Measurements from ENCODE around the gene TMPRSS7.
A peak's percentile ranks its signal among the peaks of the same experiment; 100 is the strongest.
"Not testable (repeated sequence)": the region's sequence is repeated elsewhere in the genome, so short reads cannot be mapped to it uniquely, and the experiment has no call there.

TMPRSS7 gene

GRCh38 chr3:112059497-112059896 lies 25.0 kb downstream of the TMPRSS7 start:
- DNase-seq (ENCODE audit: low spot score) = no peak

- DNase-seq (ENCODE audit: low spot score) = no peak
These were observed 26.6 kb downstream of the TMPRSS7 start for GRCh38 chr3:112061152-112061551.

- not testable (repeated sequence) for DNase-seq (ENCODE audit: low spot score)
These were observed 38.0 kb downstream of the TMPRSS7 start for GRCh38 chr3:112072387-112073060.

GRCh38 chr3:112074006-112074405 lies 39.5 kb downstream of the TMPRSS7 start:
- peak; percentile 22 for DNase-seq (ENCODE audit: low spot score)

- DNase-seq (ENCODE audit: low spot score) = peak; percentile 94
These were observed 40.3 kb downstream of the TMPRSS7 start for GRCh38 chr3:112074616-112075497.

- no peak for DNase-seq (ENCODE audit: low spot score)
These were observed 43.9 kb downstream of the TMPRSS7 start for GRCh38 chr3:112078125-112079083.

GRCh38 chr3:112083239-112083638 lies 48.7 kb downstream of the TMPRSS7 start:
- no peak for DNase-seq (ENCODE audit: low spot score)

- peak; percentile 69 for DNase-seq (ENCODE audit: low spot score)
These were observed 50.6 kb downstream of the TMPRSS7 start for GRCh38 chr3:112084980-112085705.

- DNase-seq (ENCODE audit: low spot score) = no peak
These were observed 51.2 kb downstream of the TMPRSS7 start for GRCh38 chr3:112085735-112086075.

GRCh38 chr3:112086076-112086854 lies 51.7 kb downstream of the TMPRSS7 start, which contains the start of gene C3orf52:
C3orf52 (plus strand) TSS chr3:112086389; CDS start chr3:112086408, 19 bp downstream.
- DNase-seq (ENCODE audit: low spot score) = peak; percentile 91

- peak; percentile 37 for DNase-seq (ENCODE audit: low spot score)
These were observed 52.5 kb downstream of the TMPRSS7 start for GRCh38 chr3:112086875-112087524.

GRCh38 chr3:112087746-112088145 lies 53.2 kb downstream of the TMPRSS7 start:
- DNase-seq (ENCODE audit: low spot score) = no peak

- no peak for DNase-seq (ENCODE audit: low spot score)
These were observed 54.4 kb downstream of the TMPRSS7 start for GRCh38 chr3:112088944-112089343.

- DNase-seq (ENCODE audit: low spot score) = peak; percentile 30
These were observed 55.7 kb downstream of the TMPRSS7 start for GRCh38 chr3:112089956-112090886.

- no peak for DNase-seq (ENCODE audit: low spot score)
These were observed 56.5 kb downstream of the TMPRSS7 start for GRCh38 chr3:112090887-112091586.

- no peak for DNase-seq (ENCODE audit: low spot score)
These were observed 58.1 kb downstream of the TMPRSS7 start for GRCh38 chr3:112092496-112093179.

GRCh38 chr3:112093180-112093522 lies 58.6 kb downstream of the TMPRSS7 start:
- no peak for DNase-seq (ENCODE audit: low spot score)

GRCh38 chr3:112095731-112096130 lies 61.2 kb downstream of the TMPRSS7 start:
- no peak for DNase-seq (ENCODE audit: low spot score)

Data from LoVo (cell line).